ENCODE results near the gene MGME1.

Gene MGME1

DNA sequence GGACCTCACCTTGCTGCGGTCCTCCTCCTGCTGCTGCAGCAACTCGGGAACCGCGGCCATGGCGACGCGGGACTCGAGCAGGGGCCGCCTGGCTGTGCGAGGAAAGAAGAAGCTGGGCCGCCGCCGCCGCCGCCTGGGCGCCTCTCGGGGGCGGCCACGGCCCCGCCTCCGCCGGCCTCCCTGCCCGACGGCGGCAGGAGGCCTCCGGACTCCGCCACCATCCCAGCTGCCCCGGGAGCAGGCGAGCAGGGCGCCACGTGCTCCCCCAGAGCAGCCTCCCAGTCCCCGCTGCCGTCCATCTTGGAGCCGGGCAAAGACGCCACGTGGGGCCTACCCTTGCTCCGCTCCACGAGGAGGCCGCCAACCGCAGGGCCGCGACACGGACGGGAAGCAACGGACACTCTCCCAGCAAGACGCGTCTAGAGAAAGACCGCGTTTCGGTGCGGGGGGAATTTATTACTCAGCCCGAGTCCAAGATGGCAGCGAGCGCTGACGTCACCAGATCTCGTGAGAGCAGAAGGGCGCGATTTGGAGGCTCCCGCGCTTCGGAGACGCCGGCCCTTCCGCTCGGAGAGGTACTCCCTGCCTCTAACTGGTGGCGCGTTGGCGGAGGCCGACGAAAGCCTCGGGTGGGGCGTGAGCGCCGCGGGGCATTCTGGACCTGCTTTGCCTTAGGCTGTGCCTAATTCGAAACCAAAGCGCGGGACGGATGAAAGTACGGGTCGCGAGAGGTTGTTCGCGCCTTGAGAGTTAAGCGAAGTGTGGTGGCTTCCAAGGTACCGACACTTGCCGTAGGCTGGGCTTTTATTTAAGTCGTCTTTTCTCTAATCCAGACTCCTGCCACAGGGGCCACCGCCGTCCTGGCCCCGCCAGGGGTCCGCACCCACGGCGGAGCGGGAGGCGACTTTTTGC, at the start of gene MGME1, which contains the start of gene SNX5:
MGME1 (plus strand) TSS at position 653 of the 912 bp plus-strand sequence. CDS start 842 bp downstream, outside the sequence.
SNX5 (minus strand) TSS at position 429 of the 912 bp plus-strand sequence; CDS start at position 60, 369 bp downstream.
- Mint-ChIP-seq H3K4me3 (peak within 1 kb of the TSS; percentile 93), H3K4me1 (peaks cover 60% of the 10 kb centered on the region), H3K27ac (peak within 1 kb of the TSS; percentile 97), H3K27me3 (no peaks in the 10 kb centered on the region), H3K9me3 (no peaks in the 10 kb centered on the region), H3K36me3 (peaks cover 31% of the 10 kb centered on the region)

- H3K36me3 Mint-ChIP-seq = no peaks in the 10 kb centered on the region
- no peak overlapping the region for H3K4me3 Mint-ChIP-seq
- H3K27ac Mint-ChIP-seq = no peak overlapping the region
- H3K4me1 Mint-ChIP-seq = no peaks in the 10 kb centered on the region
- no peaks in the 10 kb centered on the region for H3K27me3 Mint-ChIP-seq
- no peaks in the 10 kb centered on the region for H3K9me3 Mint-ChIP-seq
Measured at GRCh38 chr20:17919149-17919548, 49.7 kb upstream of the MGME1 start.

DNA sequence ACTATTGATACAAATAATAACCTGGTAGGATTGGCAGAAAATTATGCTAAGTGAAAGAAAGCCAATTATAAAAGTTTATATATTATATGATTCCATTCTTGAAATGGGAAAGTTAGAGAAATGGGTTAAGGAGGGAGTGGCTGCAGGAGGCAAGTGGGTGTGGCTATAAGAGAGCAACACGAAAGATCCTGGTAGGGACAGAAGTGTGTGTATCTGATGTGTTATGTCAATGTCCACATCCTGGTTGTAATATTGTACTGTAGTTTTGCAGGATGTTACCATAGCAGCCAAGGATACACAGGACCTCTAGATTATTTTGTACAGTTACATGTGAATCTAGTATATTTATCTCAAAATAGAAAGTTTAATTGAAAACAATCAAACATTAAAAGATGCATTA, 47.0 kb upstream of the MGME1 start:
- Mint-ChIP-seq H3K27ac (no peak overlapping the region), H3K4me1 (no peaks in the 10 kb centered on the region), H3K36me3 (no peaks in the 10 kb centered on the region), H3K4me3 (no peak overlapping the region), H3K9me3 (no peaks in the 10 kb centered on the region), H3K27me3 (no peaks in the 10 kb centered on the region)

GRCh38 chr20:17925141-17925939, 43.5 kb upstream of the MGME1 start:
- Mint-ChIP-seq H3K27me3 (peaks cover 1% of the 10 kb centered on the region), H3K4me3 (no peak overlapping the region), H3K9me3 (no peaks in the 10 kb centered on the region), H3K4me1 (no peaks in the 10 kb centered on the region), H3K27ac (no peak overlapping the region), H3K36me3 (no peaks in the 10 kb centered on the region)

DNA sequence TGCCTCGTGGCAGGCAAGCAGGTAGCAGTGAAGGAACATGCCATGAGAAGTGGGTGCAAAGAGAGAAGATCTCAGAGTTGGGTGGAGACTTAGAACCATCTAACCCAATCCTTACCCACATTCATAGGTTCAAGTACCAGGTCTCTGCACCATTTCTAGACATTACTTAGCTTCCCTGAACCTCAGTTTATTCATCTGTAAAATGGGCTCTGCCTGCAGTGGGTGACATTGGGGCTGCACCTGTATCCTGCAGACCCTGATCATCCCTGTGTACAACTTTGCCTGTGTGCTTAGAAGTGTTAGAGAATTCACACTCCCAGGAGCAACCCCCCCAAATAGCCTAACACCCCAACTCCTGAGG, 42.9 kb upstream of the MGME1 start:
- no peak overlapping the region for H3K4me3 Mint-ChIP-seq
- no peaks in the 10 kb centered on the region for H3K4me1 Mint-ChIP-seq
- no peak overlapping the region for H3K27ac Mint-ChIP-seq

GRCh38 chr20:17928211-17928611, 40.6 kb upstream of the MGME1 start:
- H3K27ac Mint-ChIP-seq = no peak overlapping the region
- H3K4me1 Mint-ChIP-seq = no peaks in the 10 kb centered on the region
- no peaks in the 10 kb centered on the region for H3K36me3 Mint-ChIP-seq
- H3K27me3 Mint-ChIP-seq = peaks cover 1% of the 10 kb centered on the region
- no peak overlapping the region for H3K4me3 Mint-ChIP-seq
- no peaks in the 10 kb centered on the region for H3K9me3 Mint-ChIP-seq

More for the DNA sequence above, 42.9 kb upstream of the MGME1 start:
- Mint-ChIP-seq H3K27me3 (peaks cover 1% of the 10 kb centered on the region), H3K9me3 (no peaks in the 10 kb centered on the region), H3K36me3 (no peaks in the 10 kb centered on the region)

GRCh38 chr20:17928633-17929311, 40.0 kb upstream of the MGME1 start:
- no peaks in the 10 kb centered on the region for H3K9me3 Mint-ChIP-seq
- H3K4me3 Mint-ChIP-seq = no peak overlapping the region
- H3K27me3 Mint-ChIP-seq = peaks cover 1% of the 10 kb centered on the region
- H3K36me3 Mint-ChIP-seq = no peaks in the 10 kb centered on the region
- H3K4me1 Mint-ChIP-seq = no peaks in the 10 kb centered on the region
- H3K27ac Mint-ChIP-seq = no peak overlapping the region

DNA sequence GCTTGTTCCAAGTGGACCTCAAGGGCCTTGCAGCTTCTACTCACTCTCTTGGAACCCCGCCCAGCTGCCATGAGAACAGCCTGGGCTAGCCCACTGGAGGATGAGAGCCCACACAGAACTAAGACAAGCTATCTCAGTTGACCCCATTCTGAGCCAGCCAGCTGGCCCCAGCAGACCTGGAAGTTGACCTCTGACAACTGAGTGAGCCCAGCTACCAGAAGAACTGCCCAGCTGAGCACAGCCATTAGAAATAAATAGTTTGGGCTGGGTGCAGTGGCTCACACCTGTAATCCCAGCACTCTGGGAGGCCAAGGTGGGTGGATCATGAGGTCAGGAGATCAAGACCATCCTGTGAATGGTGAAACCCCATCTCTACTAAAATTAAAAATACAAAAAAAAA, 37.3 kb upstream of the MGME1 start:
- Mint-ChIP-seq H3K4me1 (no peaks in the 10 kb centered on the region), H3K27me3 (peaks cover 1% of the 10 kb centered on the region), H3K9me3 (no peaks in the 10 kb centered on the region), H3K36me3 (no peaks in the 10 kb centered on the region), H3K4me3 (no peak overlapping the region), H3K27ac (no peak overlapping the region)

DNA sequence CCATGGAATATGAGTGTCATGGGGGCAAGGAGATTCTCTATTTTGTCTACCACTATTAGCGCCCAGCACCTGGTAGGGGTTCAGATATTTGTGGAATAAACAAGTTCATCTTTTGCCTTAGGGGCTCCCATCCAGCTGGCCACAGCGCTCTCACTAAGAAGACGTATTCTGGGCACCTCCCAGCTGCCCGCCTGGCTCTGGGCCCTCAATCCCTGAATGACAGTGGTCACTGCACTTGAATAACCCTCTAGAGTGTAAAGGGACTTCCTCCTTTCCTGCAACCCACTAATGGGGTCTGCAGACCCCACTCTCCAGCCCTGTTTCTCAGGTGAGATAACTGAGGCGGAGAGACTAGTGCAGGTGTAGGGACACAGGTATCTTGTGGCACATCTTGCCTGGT, 36.4 kb upstream of the MGME1 start:
- H3K4me3 Mint-ChIP-seq = no peak overlapping the region
- H3K9me3 Mint-ChIP-seq = no peaks in the 10 kb centered on the region
- peaks cover 1% of the 10 kb centered on the region for H3K27me3 Mint-ChIP-seq
- no peak overlapping the region for H3K27ac Mint-ChIP-seq
- no peaks in the 10 kb centered on the region for H3K36me3 Mint-ChIP-seq
- H3K4me1 Mint-ChIP-seq = no peaks in the 10 kb centered on the region

GRCh38 chr20:17933121-17933520, 35.7 kb upstream of the MGME1 start:
- no peak overlapping the region for H3K27ac Mint-ChIP-seq
- H3K4me1 Mint-ChIP-seq = no peaks in the 10 kb centered on the region
- H3K4me3 Mint-ChIP-seq = no peak overlapping the region
- peaks cover 1% of the 10 kb centered on the region for H3K27me3 Mint-ChIP-seq
- H3K36me3 Mint-ChIP-seq = no peaks in the 10 kb centered on the region
- no peaks in the 10 kb centered on the region for H3K9me3 Mint-ChIP-seq

DNA sequence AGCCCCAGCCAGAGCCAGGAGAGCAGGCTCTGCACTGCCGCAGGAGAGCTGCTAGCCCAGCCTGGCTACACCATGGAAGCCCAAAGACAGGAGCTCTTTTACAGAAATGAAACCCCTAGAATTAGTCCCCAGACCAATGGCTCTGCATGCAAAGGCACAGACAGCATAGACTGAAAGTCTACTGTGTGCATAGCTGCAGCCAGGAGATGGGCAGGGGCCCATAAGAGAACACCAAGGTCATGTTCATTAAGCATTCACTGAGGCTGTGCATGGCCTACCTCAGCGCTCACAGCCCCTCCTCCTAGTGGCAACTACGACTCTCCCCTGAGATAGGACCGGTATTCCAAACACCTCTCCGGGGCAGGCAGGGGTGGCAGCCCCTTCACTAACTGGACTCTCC, 35.1 kb upstream of the MGME1 start:
- H3K4me3 Mint-ChIP-seq = no peak overlapping the region
- H3K36me3 Mint-ChIP-seq = no peaks in the 10 kb centered on the region
- H3K27ac Mint-ChIP-seq = no peak overlapping the region
- H3K4me1 Mint-ChIP-seq = no peaks in the 10 kb centered on the region
- H3K27me3 Mint-ChIP-seq = no peaks in the 10 kb centered on the region
- no peaks in the 10 kb centered on the region for H3K9me3 Mint-ChIP-seq

- Mint-ChIP-seq H3K4me3 (no peak overlapping the region), H3K27ac (no peak overlapping the region), H3K9me3 (no peaks in the 10 kb centered on the region), H3K27me3 (no peaks in the 10 kb centered on the region), H3K4me1 (peaks cover 4% of the 10 kb centered on the region), H3K36me3 (no peaks in the 10 kb centered on the region)
Measured at GRCh38 chr20:17934141-17934862, 34.5 kb upstream of the MGME1 start.

DNA sequence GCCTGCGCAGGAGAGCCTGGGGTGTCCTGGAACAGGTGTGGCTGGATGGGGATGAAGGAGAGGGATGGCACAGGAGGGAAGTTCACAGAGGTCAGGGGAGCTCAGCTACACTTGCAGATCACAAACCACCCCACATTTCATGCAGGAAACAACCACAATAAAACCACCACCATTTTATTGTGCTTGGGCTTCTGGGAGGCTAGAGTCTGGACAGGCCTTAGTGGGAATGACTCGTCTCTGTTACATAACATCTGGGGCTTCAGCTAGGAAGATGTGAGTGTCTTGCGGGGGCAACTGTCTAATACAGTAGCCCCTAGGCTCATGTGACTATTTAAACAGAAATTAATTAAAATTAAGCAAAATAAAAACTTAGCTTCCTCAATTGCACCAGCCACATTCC, 33.6 kb upstream of the MGME1 start:
- H3K4me3 Mint-ChIP-seq = no peak overlapping the region
- no peaks in the 10 kb centered on the region for H3K27me3 Mint-ChIP-seq
- peaks cover 10% of the 10 kb centered on the region for H3K4me1 Mint-ChIP-seq
- no peaks in the 10 kb centered on the region for H3K36me3 Mint-ChIP-seq
- no peaks in the 10 kb centered on the region for H3K9me3 Mint-ChIP-seq
- H3K27ac Mint-ChIP-seq = no peak overlapping the region

DNA sequence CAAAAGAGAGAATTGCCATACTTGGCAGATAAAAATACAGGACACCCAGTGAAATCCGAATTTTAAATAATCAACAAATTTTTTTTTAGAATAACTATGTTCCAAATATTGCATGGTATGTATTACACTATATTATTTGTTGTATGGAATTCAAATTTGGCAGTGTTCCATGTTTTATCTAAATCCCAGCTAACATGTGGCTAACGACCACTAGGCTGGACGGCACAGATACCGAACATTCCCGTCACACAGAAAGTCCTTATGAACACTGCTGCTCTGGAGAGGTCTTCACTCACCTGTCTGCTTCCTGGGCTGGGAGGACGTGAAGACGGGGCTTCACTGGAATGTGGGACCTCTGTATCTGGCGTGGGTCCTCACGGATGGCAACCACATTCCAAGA, 33.1 kb upstream of the MGME1 start:
- Mint-ChIP-seq H3K27ac (no peak overlapping the region), H3K9me3 (no peaks in the 10 kb centered on the region), H3K4me1 (peaks cover 10% of the 10 kb centered on the region), H3K4me3 (no peak overlapping the region), H3K27me3 (no peaks in the 10 kb centered on the region), H3K36me3 (no peaks in the 10 kb centered on the region)

DNA sequence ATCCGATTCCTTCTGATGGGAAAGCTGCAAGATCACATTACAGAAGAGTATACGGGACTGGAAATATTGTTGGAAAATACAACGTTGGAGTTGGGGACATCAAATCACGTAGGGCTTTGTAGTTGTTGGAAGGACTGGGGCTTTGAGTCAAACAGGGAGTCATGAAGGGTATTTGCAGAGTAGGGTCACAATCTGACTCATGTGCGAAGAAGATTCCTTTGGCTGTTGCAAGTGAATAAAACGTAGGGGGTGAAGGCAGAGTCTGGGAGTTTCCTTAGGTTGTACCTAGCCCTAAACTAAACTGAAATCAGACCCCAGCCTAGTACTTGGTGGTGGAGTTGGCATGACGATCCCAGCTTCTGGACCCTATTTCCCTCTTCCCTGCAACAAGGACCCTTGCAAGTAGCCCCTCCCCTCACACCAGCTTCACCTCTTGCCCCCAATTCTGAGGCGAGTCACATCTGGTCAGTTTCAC, 32.5 kb upstream of the MGME1 start:
- Mint-ChIP-seq H3K27ac (no peak overlapping the region), H3K27me3 (no peaks in the 10 kb centered on the region), H3K4me1 (peaks cover 10% of the 10 kb centered on the region), H3K9me3 (no peaks in the 10 kb centered on the region), H3K4me3 (no peak overlapping the region), H3K36me3 (no peaks in the 10 kb centered on the region)

All from activated naive CD4-positive, alpha-beta T cell treated with anti-CD3 and anti-CD28 coated beads, Interleukin-2, amount 50 U/mL, for 24 hours (primary cell).